Neuronal stem cell (in vitro differentiated cells): ENCODE measurements around the gene FRY.

Experiments used
- DNase-seq: peaks from one replicate; pipeline ENCODE4 v3.0.0-alpha.2; 2013; ENCODE audit warnings: low spot score
- H2AFZ ChIP-seq: one replicate; pipeline ENCODE4 v1.6.1; 2013; ENCODE audit warnings: mild to moderate bottlenecking, low read length, inconsistent platforms
- H2AK5ac ChIP-seq: 2 replicates; pipeline ENCODE4 v1.6.1; 2013; ENCODE audit warnings: low read depth, mild to moderate bottlenecking, inconsistent platforms, low read length, moderate library complexity, mixed read lengths
- H2BK120ac ChIP-seq: 2 replicates; pipeline ENCODE4 v1.6.1; 2013; ENCODE audit warnings: low read depth, mild to moderate bottlenecking, inconsistent platforms, low read length, moderate library complexity, mixed read lengths
- H2BK12ac ChIP-seq: one replicate; pipeline ENCODE4 v1.6.1; 2013; ENCODE audit warnings: low read length, inconsistent platforms
- H2BK15ac ChIP-seq: 2 replicates; pipeline ENCODE4 v1.6.1; 2013; ENCODE audit warnings: mild to moderate bottlenecking, low read length, inconsistent platforms, mixed read lengths
- H2BK5ac ChIP-seq: one replicate; pipeline ENCODE4 v1.6.1; 2013; ENCODE audit warnings: inconsistent platforms, mild to moderate bottlenecking, low read length, moderate library complexity
- H3K14ac ChIP-seq: one replicate; pipeline ENCODE4 v1.6.1; 2013; ENCODE audit warnings: low read length, inconsistent platforms
- H3K18ac ChIP-seq: 2 replicates; pipeline ENCODE4 v1.6.1; 2013; ENCODE audit warnings: low read length, inconsistent platforms
- H3K23ac ChIP-seq: 2 replicates; pipeline ENCODE4 v1.6.1; 2013; ENCODE audit warnings: low read depth, mild to moderate bottlenecking, mixed read lengths, low read length, inconsistent platforms; ENCODE audit not compliant: poor library complexity
- H3K27ac ChIP-seq: replicated peaks from 3 replicates; pipeline ENCODE4 v1.5.1; 2013; ENCODE audit warnings: low read length, inconsistent platforms
- H3K27me3 ChIP-seq, 3 experiments: 2 replicates each; pipeline ENCODE4 v1.6.1; 2013; ENCODE audit warnings: low read length in 3 of 3, mild to moderate bottlenecking in 2 of 3, inconsistent platforms in 1 of 3, low read depth in 1 of 3, mixed read lengths in 1 of 3, moderate library complexity in 1 of 3; ENCODE audit not compliant: control insufficient read depth in 3 of 3, insufficient read depth in 3 of 3
- H3K36me3 ChIP-seq, 2 donors: replicated peaks in 1 of 2; 2 replicates each; pipeline ENCODE4 v1.6.1; 2013; ENCODE audit warnings: low read length in 2 of 2; ENCODE audit not compliant: control insufficient read depth in 2 of 2, insufficient read depth in 2 of 2
- H3K4ac ChIP-seq: 2 replicates; pipeline ENCODE4 v1.6.1; 2013; ENCODE audit warnings: inconsistent platforms, mild to moderate bottlenecking, low read length, moderate library complexity
- H3K4me1 ChIP-seq, 2 donors: 1 replicate in 1 of 2; 2 replicates in 1 of 2; pipeline ENCODE4 v1.6.1; 2013; ENCODE audit warnings: low read length in 2 of 2, low read depth in 1 of 2; ENCODE audit not compliant: control insufficient read depth in 2 of 2, insufficient read depth in 1 of 2
- H3K4me2 ChIP-seq: one replicate; pipeline ENCODE4 v1.6.1; 2013; ENCODE audit warnings: mild to moderate bottlenecking, low read length, inconsistent platforms; ENCODE audit not compliant: insufficient read depth, poor library complexity, severe bottlenecking
- H3K4me3 ChIP-seq, 2 donors: 2 replicates each; pipeline ENCODE4 v1.5.1; 2013; ENCODE audit warnings: low read length in 2 of 2, mild to moderate bottlenecking in 2 of 2, inconsistent platforms in 1 of 2, moderate library complexity in 1 of 2
- H3K79me1 ChIP-seq: one replicate; pipeline ENCODE4 v1.6.1; 2013; ENCODE audit warnings: low read depth, mild to moderate bottlenecking, inconsistent platforms, low read length, moderate library complexity
- H3K9ac ChIP-seq: one replicate; pipeline ENCODE4 v1.6.1; 2013; ENCODE audit warnings: mild to moderate bottlenecking, low read depth, low read length, inconsistent platforms; ENCODE audit not compliant: poor library complexity
- H3K9me3 ChIP-seq, 2 donors: replicated peaks in 1 of 2; 2 replicates each; pipeline versions ENCODE3 to v1.6.1; 2013; ENCODE audit warnings: low read length in 2 of 2, mild to moderate bottlenecking in 2 of 2, inconsistent platforms in 1 of 2, low read depth in 1 of 2, mixed read lengths in 1 of 2, moderate library complexity in 1 of 2; ENCODE audit not compliant: control insufficient read depth in 2 of 2, insufficient read depth in 1 of 2
- H4K8ac ChIP-seq: one replicate; pipeline ENCODE4 v1.6.1; 2013; ENCODE audit warnings: low read depth, mild to moderate bottlenecking, inconsistent platforms, low read length, moderate library complexity
- H4K91ac ChIP-seq: one replicate; pipeline ENCODE4 v1.6.1; 2013; ENCODE audit warnings: low read length, low read depth, mild to moderate bottlenecking, inconsistent platforms; ENCODE audit not compliant: poor library complexity
- WGBS, 2 donors: extraction: QIAGEN DNeasy Blood & Tissue Kit; methylation state at CpG; one replicate each; pipeline ENCODE4 v1.1.7; 2013; ENCODE audit warnings: missing lambda C conversion rate in 2 of 2, mixed read lengths in 1 of 2; ENCODE audit not compliant: insufficient read length in 2 of 2, insufficient replicate concordance in 1 of 2; ENCODE audit errors: extremely low coverage in 2 of 2; 5-methylcytosine and 5-hydroxymethylcytosine counted together

FRY gene

DNA sequence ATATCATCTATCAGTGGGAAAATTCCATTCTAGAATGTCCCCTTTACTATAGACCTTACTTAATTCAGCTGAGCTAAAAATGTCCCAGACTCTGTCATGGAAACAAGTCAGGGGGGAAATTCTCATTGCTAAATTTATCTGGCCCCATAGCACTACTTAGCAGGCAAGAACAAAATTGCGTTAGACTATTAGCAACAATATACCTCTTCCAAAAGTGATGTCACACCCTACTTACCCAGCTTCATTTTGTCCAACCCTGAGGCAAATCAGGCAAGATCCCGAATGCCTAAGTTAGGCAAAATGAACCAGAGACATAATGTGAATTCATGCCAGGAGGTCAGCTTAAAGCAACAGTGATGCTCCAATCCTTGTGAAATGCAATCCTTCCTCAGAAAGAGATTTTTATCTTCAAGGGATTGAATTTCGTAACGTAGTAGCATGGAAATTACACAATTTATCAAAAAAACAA, 93.7 kb downstream of the FRY start:
- H3K4me1 ChIP-seq: no peaks in the 10 kb centered on the region
- H3K9me3 ChIP-seq: no peaks in the 10 kb centered on the region
- H2BK120ac ChIP-seq: no peak overlapping the region
- no peak overlapping the region for H3K9ac ChIP-seq
- no peak overlapping the region for H3K23ac ChIP-seq
- H3K79me1 ChIP-seq: no peaks in the 10 kb centered on the region
- H3K36me3 ChIP-seq: no peaks in the 10 kb centered on the region
- H4K91ac ChIP-seq: no peak overlapping the region
- H2BK5ac ChIP-seq: no peak overlapping the region
- H3K27me3 ChIP-seq: no peaks in the 10 kb centered on the region
- H3K18ac ChIP-seq: no peak overlapping the region
- no peak overlapping the region for H3K4me2 ChIP-seq
- WGBS, 2 donors: no CpG with 5 or more reads among the region's 4 CpGs
- H3K4ac ChIP-seq: no peak overlapping the region
- H2AK5ac ChIP-seq: no peak overlapping the region
- no peak overlapping the region for H2BK15ac ChIP-seq
- no peak overlapping the region for H2BK12ac ChIP-seq
- H3K14ac ChIP-seq: no peak overlapping the region
- DNase-seq: no peak
- no peak overlapping the region for H3K4me3 ChIP-seq
- no peak overlapping the region for H2AFZ ChIP-seq
- no peak overlapping the region for H3K27ac ChIP-seq
- H4K8ac ChIP-seq: no peak overlapping the region

DNA sequence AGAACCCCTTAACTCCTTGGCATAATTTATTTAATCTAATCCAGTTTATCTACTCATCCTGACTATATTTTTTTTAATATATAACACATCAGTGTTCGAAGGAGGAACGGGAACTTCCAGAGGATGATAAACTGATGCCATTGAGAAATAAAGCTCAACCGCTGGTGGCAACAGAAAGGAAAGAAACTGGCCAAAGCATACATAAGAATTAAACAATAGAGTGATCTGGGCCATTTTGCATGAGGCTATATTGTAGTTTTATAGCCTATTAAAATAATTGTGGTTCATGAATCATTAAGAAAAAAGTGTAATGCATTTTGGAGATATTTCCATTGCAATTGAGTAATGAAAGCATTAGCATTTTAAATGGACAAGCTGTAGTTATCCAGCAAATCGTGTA, 94.2 kb downstream of the FRY start:
- Histone ChIP-seq H2AK5ac (no peak overlapping the region), H2BK15ac (no peak overlapping the region), H2AFZ (no peak overlapping the region), H2BK120ac (no peak overlapping the region), H3K23ac (no peak overlapping the region), H3K79me1 (no peaks in the 10 kb centered on the region), H2BK5ac (no peak overlapping the region), H3K4me2 (no peak overlapping the region), H3K27me3 (no peaks in the 10 kb centered on the region), H4K91ac (no peak overlapping the region), H3K4me1 (no peaks in the 10 kb centered on the region), H3K9me3 (no peaks in the 10 kb centered on the region), H3K14ac (no peak overlapping the region), H3K4ac (no peak overlapping the region), H3K36me3 (no peaks in the 10 kb centered on the region), H3K9ac (no peak overlapping the region), H3K4me3 (no peak overlapping the region), H4K8ac (no peak overlapping the region), H2BK12ac (no peak overlapping the region), H3K27ac (no peak overlapping the region), H3K18ac (no peak overlapping the region)
- DNase-seq: no peak
- WGBS, 2 donors: no CpG with 5 or more reads among the region's 4 CpGs

DNA sequence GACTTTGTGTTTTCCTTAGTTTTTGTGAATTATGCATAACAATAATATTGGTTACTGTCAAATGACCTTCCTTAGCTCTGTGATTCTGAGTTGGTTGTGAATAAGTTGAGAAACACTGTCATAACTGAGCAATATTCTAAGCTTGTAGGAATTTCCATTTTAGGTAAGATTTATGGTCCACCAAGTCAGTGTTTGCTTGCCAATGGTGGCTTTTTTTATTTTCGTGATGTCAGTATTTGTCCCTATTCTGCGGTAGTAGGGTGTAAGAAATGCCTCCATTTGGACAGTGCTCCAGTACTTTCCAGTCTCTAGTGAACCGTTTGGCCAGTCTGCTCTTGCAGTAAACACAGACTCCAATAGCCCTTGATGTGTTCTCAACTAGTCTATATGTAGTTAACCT, 94.7 kb downstream of the FRY start:
- H3K9me3 ChIP-seq: no peaks in the 10 kb centered on the region
- H3K4ac ChIP-seq: no peak overlapping the region
- H4K8ac ChIP-seq: no peak overlapping the region
- no peak overlapping the region for H4K91ac ChIP-seq
- no peak overlapping the region for H3K4me2 ChIP-seq
- no peak overlapping the region for H3K23ac ChIP-seq
- H3K4me3 ChIP-seq: no peak overlapping the region
- H3K27ac ChIP-seq: no peak overlapping the region
- no peak for DNase-seq
- H2BK12ac ChIP-seq: no peak overlapping the region
- no peak overlapping the region for H2AFZ ChIP-seq
- H2BK5ac ChIP-seq: no peak overlapping the region
- no peak overlapping the region for H2AK5ac ChIP-seq
- H3K27me3 ChIP-seq: no peaks in the 10 kb centered on the region
- H2BK120ac ChIP-seq: no peak overlapping the region
- no peaks in the 10 kb centered on the region for H3K36me3 ChIP-seq
- no CpG with 5 or more reads among the region's 3 CpGs for WGBS, 2 donors
- H3K79me1 ChIP-seq: no peaks in the 10 kb centered on the region
- H2BK15ac ChIP-seq: no peak overlapping the region
- no peak overlapping the region for H3K18ac ChIP-seq
- no peak overlapping the region for H3K14ac ChIP-seq
- H3K9ac ChIP-seq: no peak overlapping the region
- H3K4me1 ChIP-seq: no peaks in the 10 kb centered on the region

DNA sequence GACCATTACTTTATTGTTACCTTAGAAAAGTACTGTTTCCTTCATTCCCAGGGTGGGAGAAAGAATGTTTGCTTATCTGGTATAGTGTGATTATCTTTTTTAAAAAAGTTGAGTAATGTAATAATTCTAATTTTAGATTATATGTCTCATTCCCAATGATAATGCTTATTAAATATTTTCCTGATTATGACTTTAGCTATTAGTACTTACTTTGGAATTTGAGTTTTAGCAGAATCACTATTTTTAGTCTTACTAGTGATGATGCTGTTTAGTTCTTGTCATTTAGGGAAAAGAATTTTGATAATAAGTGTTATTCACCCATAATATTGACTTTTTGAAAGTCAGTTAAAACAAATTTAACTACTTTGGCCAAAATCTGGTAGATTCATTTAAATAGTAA, 95.2 kb downstream of the FRY start:
- Histone ChIP-seq H2AK5ac (no peak overlapping the region), H3K14ac (no peak overlapping the region), H2BK5ac (no peak overlapping the region), H3K27ac (no peak overlapping the region), H3K27me3 (no peaks in the 10 kb centered on the region), H2BK120ac (no peak overlapping the region), H3K4ac (no peak overlapping the region), H3K36me3 (no peaks in the 10 kb centered on the region), H4K8ac (no peak overlapping the region), H3K79me1 (no peaks in the 10 kb centered on the region), H3K18ac (no peak overlapping the region), H3K9ac (no peak overlapping the region), H2BK12ac (no peak overlapping the region), H2AFZ (no peak overlapping the region), H2BK15ac (no peak overlapping the region), H3K9me3 (no peaks in the 10 kb centered on the region), H4K91ac (no peak overlapping the region), H3K4me1 (no peaks in the 10 kb centered on the region), H3K4me3 (no peak overlapping the region), H3K23ac (no peak overlapping the region), H3K4me2 (no peak overlapping the region)
- no peak for DNase-seq
